HS-5 (cell line): ENCODE measurements around the gene TNFSF4.

Source experiments
- DNase-seq: peaks from one replicate; pipeline ENCODE4 v3.0.0-alpha.2; 2012; ENCODE audit warnings: low read depth

The TNFSF4 gene

DNA sequence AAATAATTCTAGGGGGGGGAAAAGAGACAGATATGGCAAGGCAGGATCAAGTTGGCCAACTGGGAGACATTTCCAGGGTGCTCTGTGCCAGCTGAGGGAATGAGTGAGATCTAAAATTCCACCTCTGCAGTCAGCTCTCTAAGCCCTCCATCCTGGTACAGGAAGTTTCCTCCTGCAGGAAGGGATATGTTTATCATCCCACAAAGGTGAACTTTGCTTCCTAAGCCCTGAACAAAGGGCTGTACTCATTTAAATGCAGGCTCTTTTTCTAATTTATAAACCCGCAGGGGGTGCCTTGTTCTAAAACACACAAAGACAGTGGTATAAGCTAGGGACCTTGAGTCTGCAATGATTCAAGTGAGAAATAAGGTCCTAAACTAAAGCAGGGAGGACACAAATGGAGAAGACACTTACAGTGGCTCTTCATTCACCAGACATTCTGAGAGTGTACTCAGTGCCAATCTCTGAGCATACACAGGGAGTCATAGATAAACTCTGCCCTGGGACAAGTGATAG is 3.6 kb upstream of the TNFSF4 start:
- DNase-seq = no peak

DNA sequence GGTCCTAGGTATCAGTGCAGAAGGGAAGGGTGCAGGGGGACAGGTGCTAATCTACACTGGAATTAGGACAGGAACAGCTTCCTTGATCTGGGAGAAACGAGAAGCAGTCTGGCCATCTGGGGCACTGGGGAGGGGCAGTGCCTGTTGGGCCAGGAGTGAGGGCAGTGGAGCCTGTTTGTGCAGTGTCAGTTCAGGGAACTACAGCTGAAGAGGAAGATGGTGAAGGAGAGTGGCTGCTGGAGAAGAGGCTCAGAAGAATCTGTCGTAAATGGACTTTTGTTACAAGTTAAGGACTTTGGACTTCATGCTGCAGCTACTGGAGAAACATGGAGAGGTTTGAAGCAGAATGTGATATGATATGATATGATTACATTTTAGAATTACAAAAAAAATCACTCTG is 3.2 kb upstream of the TNFSF4 start:
- no peak for DNase-seq

DNA sequence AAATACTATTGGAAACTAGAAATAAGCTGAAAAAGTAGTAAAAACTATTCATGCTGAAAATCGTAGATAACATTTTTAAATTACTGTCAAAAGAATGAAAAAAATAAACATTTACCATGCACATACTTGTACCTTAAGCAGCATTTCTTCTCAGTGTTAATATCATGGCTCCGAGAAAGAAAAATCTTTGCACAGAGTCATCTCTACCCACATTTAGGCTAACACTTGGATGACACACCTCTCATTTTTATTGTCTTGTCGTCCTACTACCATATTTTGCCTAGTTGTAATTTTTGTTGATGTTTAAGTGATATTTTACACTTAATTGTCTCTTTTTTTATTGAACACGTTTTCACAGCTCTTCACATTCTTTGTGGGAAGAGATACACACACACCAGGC is 1.7 kb upstream of the TNFSF4 start:
- no peak for DNase-seq

DNA sequence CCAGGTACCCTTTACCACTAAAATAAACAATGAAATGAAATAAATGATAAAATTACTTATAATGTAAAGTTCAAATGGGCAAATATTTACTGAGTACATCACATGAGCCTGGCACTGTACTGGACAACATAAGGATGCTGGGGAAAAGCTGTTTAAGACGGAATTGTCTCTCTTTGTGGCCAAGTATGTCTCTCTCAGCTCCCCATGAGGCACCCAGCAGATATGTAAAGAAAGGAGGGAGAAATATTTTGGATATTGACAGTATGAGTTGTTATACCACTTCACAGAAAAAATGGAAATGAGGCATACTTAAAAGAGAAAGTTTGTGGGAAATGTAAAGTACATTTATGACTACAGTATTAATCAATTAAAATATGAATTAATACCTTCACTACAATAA is 1.0 kb upstream of the TNFSF4 start:
- DNase-seq = no peak

DNA sequence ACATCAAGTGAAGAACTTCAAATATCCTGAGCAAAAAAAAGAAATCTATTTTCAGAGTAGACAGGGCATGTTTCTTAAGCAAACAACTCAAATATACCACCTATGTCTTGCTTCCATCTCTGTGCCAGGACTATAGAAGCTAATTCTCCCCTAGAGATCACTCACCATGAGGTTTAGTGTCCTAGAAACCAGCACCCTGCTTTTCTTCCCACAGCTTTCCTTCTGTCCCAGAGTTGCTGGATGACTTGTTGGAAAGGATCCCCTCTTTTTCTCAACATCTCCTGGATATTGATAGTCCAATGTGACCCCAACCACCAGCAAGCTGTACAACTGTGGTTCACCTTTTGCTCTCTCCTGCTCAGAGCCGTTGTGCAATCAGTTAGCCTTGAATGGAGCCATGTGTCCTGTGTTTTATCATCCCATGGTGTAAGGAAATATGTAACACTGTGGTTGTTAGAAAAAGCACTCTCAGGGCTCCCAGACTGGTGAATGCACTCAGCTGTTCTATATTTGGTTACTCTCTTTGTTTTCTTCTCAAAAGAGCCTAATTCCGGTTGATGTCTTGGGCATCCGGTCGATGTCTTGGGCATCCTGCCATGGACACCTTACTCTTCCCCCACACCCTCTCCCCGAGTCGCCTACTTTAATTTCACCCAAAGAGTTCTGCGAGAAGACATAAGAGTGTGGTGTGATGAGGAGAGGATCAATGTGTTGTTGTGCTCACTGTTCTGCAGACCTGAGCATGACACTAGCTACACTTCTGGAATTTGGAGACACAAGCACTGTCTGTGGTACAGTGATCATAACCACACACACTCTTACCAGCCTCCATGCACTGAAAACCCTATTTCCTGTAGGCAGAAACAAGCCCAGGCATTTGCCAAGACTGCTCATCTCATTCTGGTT is 1.7 kb downstream of the TNFSF4 start:
- no peak for DNase-seq

DNA sequence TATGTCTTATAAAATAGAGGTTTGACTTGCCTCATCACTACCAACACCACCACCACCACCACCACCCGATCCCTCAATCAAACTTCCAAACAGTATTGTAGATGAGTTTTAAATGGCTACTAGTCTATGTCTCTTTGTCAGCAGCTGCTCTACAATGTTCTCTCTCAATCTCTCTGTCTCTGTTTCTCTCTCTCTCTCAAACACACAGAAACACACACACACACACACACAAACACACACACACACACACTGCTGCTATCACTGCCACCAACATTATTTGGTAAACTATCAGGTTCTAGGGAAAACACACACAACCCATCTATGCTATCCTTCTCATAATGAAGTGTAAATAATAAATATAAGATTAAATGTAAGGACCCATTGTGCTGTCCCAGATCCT is 2.4 kb downstream of the TNFSF4 start:
- no peak for DNase-seq

DNA sequence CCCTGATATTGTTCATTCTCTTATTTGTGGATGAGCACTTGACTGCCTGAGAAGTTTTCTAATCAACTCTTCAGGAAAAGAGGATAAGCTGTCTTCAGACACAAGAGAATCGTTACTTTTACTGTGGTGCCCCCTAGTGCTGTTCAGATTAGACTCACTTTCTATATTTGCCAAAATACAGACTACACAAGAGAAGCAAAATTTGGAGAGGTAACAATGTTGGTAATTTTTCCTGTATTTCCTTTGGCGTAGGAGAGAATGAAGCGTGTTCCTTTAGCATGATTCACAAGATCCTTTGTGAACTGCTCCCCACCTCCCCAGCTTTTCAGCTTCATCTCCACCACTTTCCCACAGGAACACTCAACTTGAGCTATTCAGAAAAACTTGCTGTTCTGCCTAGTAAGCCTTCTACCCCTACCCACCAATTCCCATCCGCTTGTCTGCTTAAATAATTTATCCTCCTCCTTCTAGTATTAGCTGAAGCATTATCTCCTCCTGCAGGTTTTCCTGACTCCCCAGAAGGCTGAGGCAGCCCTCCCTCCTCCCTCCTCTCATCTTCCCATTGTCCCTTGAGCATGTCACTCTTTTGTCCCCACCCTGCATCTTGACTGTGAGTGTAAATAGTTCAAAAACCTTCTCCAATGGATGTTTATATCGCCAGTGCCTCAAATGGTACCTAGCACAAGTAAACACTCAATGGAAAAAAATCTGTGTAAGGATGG is 4.5 kb downstream of the TNFSF4 start:
- peak; percentile 68 for DNase-seq

DNA sequence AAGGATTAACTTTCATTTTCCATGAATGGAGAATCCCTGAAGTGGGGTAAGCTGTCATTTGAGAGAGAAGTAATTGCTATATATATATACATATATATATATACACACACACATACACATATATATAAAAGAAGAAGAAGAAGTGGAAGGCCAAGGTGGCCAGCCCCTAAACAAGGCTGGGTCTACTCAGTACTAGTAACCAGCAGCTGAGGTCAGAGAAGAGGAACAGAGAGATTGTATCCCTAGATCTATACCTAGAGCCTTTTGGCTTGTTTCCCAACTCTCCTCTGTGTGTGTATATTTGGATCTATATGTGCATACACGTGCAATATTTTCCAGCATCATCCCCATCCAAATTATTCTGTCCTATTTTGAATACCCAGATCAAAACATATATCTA is 5.2 kb downstream of the TNFSF4 start:
- no peak for DNase-seq

DNA sequence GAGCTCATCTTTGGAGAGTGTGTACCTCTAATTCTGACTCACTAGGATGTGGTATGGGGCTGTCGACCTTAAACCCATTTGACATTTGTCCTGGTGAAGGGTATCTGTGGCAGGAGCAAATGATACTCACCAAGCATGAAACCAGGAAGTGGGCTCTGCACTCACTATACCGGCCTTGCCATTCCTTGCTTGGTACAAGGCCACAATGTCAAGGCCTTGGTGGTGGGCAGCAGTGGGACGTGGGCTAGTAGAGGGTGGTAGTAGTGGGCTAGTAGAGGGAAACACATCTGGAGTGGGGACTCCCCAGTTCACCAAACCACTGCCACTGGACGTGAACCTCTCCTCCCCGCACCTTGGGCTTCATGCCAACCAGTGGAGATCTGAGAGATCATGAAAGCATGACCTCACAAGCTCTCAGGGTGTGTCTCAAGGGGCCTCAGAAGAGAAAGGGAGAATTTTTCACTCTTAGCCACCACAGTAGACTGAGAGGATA is 11.5 kb downstream of the TNFSF4 start:
- DNase-seq = no peak

DNA sequence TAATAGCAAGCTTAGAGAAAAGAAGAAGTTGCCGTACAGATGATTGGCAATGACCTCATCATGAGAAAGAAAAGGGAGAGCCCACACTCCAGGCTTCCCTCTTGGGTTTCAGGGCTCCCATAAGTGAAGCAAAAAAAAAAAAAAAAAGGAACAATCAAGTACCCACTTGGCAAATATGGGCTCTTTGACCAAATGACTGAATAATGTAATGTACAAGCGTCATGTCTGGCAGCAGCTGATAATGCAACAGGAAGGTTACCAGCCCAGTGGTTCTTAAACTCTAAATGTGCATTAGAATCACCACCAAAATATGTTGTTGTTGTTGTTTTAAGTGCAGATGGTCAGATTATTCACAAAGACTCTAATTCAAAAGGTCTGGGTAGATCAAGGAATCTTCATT is 13.5 kb downstream of the TNFSF4 start:
- peak; percentile 64 for DNase-seq

DNA sequence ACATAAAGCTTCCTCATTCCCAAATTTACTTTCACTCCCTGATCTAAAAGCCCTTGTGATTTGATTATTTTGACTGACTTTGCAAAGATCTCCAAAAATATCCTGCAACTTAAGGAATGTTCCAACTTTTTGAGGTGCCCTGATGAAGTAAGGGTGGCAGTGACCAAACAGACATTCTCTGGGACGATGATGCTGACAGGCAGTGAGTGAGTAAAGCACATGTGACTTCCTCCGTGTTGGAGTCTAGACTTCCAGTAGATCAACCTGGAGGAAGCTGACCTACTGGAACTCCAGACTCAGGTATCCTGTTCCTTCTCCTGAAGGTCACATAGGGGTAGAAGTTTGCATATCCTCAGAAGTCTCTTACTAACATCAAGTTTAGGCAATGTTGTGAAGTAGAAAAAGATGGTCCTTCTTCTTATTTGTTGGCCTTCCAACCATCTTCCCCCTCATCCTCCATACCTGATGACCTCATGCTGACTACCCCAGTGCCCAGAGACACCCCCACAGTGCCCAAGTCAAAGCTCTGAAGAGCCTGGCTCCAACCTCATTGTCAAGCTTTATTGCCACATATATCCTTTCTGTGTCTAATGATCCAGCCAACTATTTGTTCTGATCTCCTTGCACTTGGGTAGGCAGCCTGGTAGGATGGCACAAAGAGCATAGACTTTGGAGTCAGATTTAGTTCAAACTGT is 16.0 kb downstream of the TNFSF4 start:
- DNase-seq = no peak

DNA sequence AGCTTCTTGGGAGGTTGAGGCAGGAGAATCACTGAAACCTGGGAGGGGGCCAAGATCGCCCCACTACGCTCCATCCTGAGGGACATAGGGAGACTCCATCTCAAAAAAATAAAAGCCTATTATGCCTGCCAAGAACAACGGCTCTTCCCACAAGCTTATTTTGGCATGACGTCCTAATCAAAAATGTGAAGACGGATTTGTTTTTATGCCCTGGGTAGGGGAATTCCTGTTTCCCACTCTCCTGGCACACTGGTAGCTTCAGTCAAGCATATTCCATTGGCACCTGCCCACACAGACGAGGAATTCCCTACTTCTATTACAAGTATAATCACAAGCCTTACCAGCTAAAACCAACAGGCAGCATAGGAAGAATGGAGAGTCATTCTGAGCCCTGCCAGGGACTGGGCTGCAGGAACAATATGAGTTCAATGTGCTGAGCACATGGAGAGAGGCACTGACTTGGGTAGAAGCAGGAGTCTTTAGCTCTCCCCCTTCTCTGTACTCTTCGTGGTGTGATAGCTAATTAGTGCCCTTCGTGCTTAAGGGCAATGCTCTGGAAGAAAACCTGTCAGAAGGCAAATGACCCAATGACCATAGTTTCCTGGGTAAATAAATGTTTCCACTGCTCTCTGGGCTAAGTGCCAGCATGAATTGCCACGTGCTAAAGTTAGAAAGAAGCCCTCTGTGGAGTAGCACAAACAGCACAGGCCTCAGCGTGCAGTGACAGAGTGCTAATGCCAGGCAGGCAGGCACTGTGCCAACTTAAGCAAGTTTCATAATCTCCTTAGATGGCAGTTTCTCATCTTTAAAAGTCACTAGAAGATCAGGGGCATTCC is 16.8 kb downstream of the TNFSF4 start:
- no peak for DNase-seq

DNA sequence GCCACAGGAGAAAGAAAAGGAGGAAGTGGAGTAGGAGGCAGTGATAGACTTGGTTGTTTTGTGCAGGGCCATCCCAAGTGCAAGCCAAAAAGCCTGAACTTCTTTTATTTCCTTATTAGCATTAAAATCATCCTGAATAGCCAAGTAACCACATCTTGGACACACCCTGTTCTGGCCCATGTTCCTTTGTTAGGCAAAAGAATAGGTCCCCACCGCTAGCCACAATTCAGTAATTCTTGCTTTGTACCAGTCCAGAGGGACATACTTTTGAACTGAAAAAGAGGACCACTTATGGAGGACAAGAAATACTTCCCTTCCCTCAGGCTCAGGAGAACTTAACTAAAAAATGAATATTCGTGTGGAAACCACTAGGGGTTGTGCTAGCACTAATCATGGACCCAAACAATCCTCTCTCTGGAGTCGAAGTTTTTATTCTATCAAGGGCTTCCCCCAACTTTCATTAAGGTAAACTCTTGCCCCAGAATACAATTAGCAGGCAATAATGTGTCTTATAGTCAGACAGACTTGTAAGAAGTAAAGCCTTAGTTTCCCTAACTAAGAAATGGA is 19.4 kb downstream of the TNFSF4 start:
- DNase-seq = no peak

DNA sequence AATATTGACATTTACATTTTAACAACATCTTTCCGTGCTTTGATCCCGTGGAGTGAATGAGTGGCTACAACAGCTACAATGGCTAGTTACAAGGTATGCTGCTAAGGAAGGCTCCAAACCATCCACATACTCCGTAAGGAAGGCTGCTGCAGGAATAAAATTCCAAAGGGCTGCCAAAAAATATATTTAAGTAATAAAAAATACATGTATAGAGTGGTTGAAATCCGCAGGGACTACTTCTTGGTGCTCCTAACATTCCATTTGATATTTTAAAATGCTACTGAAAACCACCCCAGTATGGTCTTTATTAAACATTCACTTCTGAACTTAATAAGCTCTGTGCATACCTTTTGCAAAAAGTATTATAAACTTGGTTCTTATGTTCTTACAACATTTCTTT is 25.3 kb downstream of the TNFSF4 start:
- DNase-seq = no peak

DNA sequence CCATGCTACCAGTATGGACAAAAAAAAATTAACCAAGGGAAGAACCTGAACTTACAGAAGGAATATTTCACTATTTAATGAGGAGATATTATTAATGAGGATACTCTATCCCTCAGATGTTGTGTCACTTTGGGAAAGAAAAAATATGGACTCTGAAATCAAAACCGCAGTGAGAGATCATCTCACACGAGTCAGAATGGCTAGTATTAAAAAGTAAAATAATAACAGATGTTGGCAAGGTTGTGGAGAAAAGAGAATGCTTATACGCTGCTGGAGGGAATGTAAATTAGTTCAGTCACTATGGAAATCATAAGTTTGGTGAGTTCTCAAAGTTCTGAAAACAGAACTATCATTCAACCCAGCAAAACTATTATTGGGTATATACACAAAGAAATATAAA is 30.9 kb downstream of the TNFSF4 start:
- DNase-seq = no peak

DNA sequence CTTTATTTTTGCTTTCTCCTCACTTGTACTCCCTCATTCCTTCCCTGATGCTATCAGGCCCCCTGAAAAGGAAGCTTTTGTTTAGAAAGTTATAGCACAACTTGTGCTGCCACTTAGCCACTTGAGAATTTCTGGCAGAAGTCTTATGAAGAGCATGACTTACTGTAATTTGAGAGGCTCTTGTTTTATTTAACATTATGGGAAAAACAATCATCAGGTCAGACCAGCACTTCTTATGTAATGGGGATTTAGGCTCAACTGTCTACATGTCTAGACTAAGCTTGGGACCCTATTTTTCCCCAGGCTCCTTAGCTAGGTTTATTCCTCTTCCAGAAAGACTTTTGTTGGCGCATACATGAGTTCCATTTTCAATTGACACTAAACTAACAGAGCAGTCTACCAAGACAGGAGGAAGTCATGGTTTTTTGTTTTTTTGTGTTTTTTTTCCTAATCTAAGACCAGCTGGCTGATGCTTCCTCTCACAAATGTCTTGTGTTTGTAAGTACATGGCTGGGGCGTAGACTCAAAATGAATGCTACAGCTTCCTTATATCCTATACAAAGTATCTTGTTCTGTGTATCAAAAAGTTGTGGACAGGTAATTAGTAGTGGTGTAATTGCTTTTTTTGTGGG is 31.5 kb downstream of the TNFSF4 start:
- DNase-seq = no peak

DNA sequence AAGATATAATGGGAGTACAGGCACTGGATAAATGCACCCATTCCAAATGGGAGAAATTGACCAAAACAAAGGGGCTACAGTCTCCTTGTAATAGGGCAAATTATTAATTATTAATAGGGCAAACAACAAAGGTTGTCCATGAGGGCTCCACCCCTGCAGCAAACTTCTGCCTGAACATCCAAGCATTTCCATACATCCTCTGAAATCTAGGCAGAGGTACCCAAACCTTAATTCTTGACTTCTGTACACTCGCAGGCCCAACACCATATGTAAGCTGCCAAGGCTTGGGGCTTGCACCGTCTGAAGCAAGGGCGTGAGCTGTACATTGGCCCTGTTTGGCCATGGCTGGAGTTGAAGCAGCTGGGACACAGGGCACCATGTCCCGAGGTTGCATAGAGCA is 33.7 kb downstream of the TNFSF4 start:
- no peak for DNase-seq

DNA sequence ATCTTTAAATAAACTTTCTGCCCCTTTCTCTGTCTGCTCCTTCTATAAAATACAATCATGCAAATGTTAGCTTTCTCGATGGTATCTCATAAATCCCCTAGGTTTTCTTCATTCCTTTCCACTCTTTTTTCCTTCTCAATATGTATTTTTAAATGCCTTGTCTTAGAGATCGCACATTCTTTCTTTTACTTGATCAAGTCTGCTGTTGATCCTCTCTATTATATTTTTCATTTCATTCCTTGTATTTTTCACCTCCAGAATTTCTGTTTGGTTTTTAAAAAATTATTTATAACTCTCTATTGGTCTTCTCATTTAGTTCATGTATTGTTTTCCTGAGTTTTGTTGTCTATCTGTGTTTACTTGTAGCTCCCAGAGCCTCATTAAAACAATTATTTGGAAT is 36.0 kb downstream of the TNFSF4 start:
- no peak for DNase-seq

DNA sequence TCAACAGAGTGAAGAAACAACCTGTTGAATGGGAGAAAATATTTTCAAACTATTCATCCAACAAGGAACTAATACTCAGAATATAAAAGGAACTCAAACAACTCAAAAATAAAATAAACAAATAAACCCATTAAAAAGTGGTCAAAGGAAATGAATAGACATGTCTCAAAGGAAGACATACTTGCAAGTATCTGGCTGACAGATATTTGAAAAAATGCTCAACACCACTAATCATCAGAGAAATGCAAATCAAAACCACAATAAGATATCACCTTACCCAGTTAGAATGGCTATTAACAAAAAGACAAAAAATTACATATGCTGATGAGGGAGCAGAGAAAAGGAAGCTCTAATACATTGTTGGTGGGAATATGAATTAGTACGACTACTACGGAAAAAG is 38.2 kb downstream of the TNFSF4 start:
- DNase-seq = no peak

DNA sequence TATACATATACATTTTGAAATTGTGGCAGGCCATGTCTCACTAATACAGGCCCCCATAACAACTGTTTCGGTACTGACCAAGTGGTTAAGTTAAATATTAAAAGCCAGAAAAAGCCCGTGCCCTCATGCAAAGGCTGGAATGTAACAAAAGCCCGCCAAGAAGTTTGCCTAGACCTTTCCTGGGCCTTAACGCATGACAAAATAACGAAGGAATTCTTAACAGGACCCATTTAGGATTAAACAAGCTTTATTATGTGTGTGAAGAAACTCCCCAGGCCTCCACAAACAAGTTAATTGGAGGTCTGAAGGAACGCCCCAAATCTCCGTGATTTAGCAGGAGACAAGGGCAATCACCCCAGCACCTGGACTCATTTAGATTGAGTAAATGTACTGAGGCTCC is 42.4 kb downstream of the TNFSF4 start:
- DNase-seq = no peak

DNA sequence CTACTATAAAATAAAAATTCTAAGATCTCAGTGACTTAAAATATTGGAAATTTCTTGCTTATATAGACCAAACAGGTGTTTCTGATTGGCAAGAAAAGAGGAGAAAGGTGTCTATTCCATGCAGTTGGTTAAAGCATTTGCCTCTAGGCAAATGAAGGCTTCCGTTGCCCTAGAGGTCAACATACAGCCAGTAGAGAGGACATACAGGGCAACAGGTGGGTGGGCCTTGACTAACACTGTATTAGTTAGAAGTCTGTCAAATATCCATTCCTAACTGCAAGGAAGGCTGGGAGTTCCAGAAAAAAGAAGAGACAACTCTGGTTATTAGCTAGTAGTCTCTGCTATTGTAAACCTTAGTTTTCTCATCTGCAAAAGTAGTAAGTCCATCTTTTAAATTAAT is 43.0 kb downstream of the TNFSF4 start:
- no peak for DNase-seq
